ELF-1 (cell line): Measurements from ENCODE around the gene KLF11.

Experiments
- DNase-seq: peaks from one replicate; pipeline ENCODE4 v3.0.0-alpha.2; 2016; ENCODE audit warnings: low read depth, low spot score

Gene KLF11

GRCh38 chr2:10063566-10063965 lies 20.2 kb downstream of the KLF11 start:
- no peak for DNase-seq

DNA sequence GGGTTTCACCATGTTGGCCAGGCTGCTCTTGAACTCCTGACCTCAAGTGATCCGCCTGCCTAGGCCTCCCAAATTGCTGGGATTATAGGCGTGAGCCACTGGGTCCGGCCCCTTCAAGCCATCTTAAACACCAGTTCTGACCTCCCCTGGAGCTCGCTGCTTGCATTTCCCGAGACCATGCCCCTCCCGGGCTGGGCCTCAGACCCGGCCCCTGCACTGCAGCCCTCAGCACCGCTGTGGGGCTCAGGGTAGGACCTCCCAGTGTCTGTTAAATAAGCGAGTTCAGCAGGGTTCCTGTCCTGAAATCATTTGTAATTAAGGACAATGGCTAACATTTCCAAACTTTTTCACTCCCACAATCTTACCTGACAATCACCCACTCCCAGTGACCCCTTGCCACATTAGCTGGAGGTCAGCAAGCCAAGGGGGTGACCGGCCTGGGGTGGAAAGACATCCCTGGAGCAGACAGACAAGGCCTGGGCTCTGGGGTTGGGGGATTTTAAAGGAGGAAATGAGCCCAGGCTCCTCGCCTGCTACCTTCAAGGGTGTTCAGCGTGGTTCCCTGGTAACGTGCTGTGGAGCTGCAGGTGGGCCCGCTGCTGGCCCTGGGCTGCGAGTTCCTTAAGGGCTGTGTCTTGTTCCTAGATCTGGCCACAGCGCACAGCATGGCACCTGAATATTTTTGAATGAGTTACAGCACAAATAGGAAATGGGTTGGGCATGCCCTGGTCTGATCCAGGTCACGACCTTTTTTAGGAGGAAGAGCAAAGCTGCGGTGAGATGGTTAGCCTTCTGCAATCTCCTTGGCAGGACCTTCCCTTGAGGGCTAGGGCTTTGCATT lies 21.8 kb downstream of the KLF11 start:
- no peak for DNase-seq

DNA sequence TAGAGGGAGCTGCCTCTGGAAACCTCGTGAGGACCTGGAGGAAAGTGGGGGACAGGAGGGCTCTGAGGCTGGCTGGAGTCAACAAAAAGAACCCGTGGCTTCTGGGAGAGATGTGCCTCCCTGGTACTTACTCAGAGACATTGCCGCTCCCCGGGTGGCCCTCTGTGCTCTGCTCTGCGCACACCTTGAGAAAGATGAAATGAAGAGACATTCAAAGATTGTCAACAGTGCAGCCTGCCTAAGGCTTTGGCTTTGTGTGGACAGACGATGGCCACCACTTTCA lies 22.4 kb downstream of the KLF11 start:
- no peak for DNase-seq

GRCh38 chr2:10067330-10067729 lies 24.0 kb downstream of the KLF11 start:
- DNase-seq = no peak

GRCh38 chr2:10067881-10068280 lies 24.5 kb downstream of the KLF11 start:
- DNase-seq = no peak

DNA sequence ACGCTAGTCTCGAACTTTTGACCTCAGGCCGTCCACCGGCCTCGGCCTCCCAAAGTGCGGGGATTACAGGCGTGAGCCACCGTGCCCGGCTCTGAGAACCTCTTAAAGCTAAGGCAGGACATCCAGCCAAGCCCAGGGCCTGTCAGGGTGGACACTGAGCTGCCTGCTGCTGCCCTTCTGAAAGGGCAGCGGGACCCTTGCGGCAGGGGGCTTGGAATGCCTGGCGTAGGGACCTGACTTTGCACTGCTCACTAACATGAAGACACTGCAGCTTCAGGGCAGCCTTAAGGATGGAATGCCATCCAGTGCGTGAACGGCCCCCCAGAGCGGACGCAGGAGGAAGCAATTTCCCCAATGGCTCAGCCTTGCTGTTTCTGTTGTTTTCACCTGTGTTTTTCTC lies 27.8 kb downstream of the KLF11 start:
- DNase-seq = no peak

- no peak for DNase-seq
These were observed 28.2 kb downstream of the KLF11 start for GRCh38 chr2:10071595-10071994.

DNA sequence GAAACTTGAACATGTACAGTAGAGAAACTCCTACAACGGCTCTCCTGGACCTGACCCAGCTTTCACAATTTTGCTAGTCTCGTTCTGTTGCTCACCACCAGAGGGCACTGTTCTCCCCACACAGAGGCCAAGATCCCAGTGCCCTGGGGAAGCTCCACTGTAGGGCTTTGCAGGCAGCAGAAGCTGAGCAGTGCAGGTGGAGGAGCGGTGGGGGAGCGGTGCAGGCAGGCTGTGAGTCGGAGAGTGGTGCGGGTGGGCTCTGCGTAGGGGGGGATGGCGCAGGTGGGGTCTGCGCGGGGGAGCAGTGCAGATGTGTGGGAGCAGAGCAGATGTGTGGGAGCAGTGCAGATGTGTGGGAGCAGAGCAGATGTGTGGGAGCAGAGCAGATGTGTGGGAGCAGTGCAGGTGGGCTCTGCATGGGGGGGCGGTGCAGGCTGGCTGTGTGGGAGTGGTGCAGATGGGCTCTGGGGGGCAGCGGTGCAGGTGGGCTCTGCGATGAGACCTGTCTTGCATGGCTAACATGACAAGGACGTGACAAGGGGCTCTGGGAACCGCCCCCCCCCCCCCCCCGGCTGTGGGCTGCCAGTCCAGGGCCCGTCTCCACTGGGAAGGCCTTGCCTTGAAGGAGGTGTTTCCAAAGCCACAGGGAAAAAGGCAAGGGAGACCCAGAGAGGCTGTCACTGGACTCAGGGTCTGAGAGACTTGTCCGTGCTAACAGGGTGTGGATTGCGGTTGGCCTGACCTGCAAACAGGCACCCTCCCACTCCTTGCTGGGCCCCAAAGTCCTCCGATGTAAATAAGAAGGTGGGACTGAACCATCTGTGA lies 29.5 kb downstream of the KLF11 start:
- peak; percentile 92 for DNase-seq

GRCh38 chr2:10073706-10074105 lies 30.4 kb downstream of the KLF11 start:
- DNase-seq = no peak

GRCh38 chr2:10075101-10075500 lies 31.8 kb downstream of the KLF11 start:
- no peak for DNase-seq

GRCh38 chr2:10075571-10076209 lies 32.3 kb downstream of the KLF11 start:
- DNase-seq = no peak

- no peak for DNase-seq
These were observed 33.2 kb downstream of the KLF11 start for GRCh38 chr2:10076511-10076910.

DNA sequence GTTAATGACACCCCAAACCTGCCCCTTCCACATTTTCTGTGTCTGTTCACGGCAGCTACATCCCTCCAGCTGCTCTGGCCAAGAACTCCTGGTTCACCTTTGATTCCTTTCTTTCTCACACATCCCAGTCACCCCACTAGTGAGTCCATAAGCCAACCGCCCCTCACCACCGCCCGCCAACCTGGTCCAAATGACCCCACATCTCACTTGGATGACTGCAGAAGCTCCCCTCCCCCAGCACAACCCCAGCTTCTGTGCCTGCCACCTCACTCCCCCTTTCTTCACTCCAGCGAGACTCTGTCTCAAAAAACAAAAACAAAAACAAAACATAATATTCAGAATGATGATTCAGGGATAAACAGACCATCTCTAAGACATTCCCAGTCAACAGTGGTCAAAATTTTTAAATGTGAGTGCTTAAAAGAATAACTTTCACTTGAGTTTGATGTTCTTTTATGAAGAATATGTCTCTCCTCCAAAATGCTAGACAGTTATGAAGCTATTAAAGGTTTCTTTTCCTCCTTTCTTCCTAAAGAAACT lies 33.7 kb downstream of the KLF11 start:
- DNase-seq = no peak

GRCh38 chr2:10078001-10078400 lies 34.7 kb downstream of the KLF11 start:
- no peak for DNase-seq

DNA sequence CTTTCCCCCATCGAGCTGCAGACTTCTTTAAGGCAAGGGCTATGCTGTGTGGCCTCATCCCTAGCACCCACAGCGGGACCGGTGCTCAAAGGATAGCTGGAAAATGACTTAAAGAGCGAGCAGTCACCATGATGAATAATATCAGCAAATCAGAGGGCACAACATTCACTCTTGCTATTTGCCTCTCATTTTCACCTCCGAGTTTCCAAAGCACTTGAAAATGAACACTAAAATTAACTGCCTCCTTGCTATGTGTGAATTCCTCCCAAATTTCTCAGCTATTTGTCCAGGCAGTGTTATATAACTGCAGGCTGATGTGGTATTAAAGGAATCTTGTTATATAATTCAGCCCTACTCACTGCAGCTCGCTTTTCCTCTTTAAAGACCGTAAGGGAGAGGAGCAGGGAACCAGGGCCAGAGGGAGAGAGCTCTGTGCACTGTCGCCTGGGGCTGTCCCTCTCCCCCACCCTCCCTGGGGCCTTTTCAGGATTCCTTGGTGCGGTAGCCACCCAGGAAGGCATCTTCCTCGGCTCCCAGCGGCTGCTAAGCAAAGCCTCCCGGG lies 35.4 kb downstream of the KLF11 start:
- peak; percentile 63 for DNase-seq

DNA sequence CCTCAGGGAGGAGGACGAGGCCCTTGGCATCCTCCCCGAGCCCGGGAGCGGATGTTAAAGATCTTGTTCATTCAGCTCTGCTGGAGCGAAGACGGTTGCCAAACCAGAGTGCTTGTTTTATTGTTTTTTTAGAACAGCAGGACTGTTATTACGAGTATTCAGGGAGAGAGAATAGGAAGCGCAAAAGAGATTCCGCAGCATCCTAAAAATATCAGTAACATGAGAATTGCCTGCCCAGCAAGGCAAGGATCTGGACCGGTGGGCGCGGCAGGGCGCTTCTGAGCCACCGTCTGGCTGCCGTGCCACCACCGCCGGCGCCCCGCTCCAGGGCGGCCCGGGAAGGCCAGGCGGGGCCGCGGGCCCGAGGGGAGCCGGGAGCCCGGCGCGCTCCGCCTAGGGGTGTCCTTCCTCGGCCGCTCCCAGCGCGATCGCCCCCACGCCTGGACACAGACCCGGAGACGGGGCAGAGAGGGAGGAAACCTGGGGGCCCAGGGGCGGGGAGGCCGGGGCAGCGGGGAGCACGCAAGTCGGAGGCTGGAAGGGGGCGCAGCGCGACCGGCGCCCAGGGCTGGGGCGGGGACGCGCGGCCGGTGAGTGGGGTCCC lies 36.0 kb downstream of the KLF11 start:
- no peak for DNase-seq

DNA sequence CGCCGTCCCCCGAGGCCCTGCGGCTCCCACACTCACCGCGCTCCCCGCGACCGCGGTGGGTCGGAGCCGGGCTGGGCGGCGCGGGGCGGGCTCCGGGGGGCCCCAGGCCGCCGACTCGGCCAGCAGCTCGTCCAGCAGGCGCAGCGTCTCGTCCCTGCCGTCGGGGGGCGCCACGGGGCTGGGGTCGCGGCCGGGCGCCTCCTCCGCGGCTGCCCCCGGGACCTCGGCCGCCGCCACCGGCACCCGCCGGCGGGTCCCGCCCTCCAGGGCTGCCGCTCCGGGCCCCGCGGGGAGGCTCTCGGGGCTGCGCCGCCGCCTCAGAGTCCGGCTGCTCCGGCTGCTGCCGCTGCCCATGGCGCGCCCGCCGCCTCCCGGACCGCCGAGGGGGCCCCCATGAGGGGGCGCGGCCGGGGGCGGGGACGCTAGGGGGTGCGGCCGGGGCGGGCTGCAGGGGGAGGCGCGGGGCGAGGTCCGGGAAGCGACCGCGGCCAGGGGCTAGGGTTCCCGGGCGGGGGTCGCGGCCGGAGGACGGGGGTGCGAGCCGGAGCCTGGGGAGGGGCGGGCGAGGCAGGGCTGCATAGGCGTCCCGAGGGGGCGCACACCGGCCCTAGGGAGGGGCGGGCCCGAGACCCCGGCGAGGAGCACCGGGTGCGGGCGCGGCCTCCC lies 36.7 kb downstream of the KLF11 start, which contains the start of gene CYS1:
Gene CYS1, minus strand, starts transcription at position 542 of the 666 bp plus-strand sequence. Its CDS starts 188 bp downstream, at position 354.
- DNase-seq = no peak

DNA sequence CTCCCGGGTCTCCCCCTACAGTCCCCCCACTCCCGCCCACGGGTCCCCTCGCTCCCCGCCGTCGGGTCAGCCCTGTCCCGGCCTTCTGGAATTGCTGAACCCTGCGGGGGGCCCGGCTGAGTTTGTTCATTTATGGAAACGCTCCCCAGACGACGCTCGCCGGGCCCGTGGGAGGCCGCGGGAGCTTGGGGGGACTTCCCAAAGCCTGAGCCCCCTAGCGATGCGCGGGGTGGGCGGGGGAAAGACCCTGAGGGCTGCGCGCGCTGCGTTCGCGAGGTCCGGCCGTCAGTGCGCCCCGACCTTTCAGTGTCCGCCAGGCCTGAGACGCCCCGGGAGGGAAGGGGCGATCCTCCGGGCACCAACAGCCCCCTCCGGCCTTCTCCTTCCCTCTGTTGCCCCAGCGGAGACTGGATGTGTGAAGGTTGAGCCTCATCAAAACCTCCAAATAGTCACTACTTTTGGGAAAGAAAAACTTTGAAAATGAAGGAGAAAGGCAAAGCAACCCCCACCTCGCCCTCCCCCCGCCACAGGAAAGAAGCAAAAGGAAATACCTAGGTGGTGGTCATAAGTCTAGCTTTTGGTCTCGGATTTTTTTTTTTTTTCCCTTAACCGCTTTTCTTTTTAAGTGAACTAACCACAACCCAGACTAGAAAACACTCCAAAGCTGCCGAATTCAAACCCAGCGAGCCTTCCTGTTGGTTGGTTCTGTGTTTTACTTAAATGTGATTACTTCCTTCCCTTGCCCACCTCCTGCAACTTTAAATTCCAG lies 37.4 kb downstream of the KLF11 start:
- DNase-seq = no peak

DNA sequence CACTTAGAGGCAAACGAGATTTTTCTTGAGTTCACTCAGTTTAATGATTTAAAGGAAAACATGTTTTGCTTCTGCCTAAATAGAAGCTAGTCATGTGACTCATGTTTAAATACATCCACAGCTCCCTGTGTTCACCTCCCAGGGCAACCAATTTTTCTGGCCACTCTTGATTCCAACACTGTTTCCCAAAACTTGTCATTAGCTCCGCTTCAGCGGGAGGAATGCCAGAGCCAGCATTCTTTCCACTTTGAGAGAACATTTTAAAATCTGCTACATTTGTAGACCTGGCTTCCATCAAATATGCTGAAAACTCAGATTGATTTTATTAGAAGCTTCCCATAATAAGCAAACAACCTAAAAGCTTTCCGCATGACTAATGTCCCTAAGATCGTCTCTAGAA lies 39.7 kb downstream of the KLF11 start:
- no peak for DNase-seq

DNA sequence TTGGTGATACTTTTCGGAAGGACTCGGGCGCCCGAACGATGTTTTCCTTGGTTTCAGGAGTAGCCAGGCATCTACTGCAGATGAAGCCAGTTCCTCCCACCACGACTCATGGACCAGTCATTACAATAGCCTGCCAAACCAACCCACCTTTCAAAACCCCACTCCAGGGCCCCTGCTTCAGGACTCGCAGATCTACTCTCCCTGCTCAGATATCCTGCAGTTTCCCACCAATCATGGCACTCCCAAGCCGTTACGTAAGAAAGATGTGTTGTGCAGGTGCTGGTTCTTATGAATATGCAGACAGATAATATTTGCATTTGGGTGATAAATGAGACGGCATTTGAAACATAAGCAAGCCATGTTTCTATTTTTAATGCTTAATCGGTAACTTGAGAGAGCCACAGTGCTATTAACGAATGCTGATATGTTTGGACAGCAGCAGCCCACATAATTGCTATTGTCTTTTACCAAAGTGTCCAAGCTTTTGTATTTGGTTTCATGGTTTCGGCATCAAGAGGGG lies 40.4 kb downstream of the KLF11 start:
- no peak for DNase-seq
